Esophagus (tissue), 2 donors: ENCODE results near the gene SLC37A3. TPM values are rescaled to one million over a fixed set of nuclear protein-coding genes. Genes with fewer than 3 reads are reported as not detected.

Source experiments
- H3K27ac ChIP-seq, 2 donors: one replicate each; pipeline ENCODE4 v1.5.1; 2013; ENCODE audit warnings: low read depth in 2 of 2, mild to moderate bottlenecking in 2 of 2, inconsistent platforms in 1 of 2, low read length in 1 of 2, moderate library complexity in 1 of 2
- H3K27me3 ChIP-seq, 2 donors: one replicate each; pipeline ENCODE4 v1.6.1; 2013; ENCODE audit warnings: low read length in 2 of 2, control low read depth in 1 of 2, mild to moderate bottlenecking in 1 of 2; ENCODE audit not compliant: insufficient read depth in 2 of 2, control insufficient read depth in 1 of 2
- H3K36me3 ChIP-seq, 2 donors: one replicate each; pipeline ENCODE4 v1.6.1; 2013; ENCODE audit warnings: low read length in 1 of 2; ENCODE audit not compliant: control insufficient read depth in 2 of 2, insufficient read depth in 2 of 2
- H3K4me1 ChIP-seq, 2 donors: one replicate each; pipeline ENCODE4 v1.6.1; 2013; ENCODE audit warnings: low read length in 1 of 2; ENCODE audit not compliant: control insufficient read depth in 2 of 2, insufficient read depth in 2 of 2
- H3K4me3 ChIP-seq, 2 donors: one replicate each; pipeline ENCODE4 v1.5.1; 2013; ENCODE audit warnings: low read length in 2 of 2, mild to moderate bottlenecking in 2 of 2, low read depth in 1 of 2, moderate library complexity in 1 of 2
- H3K9me3 ChIP-seq, 2 donors: one replicate each; pipeline ENCODE4 v1.6.1; 2013; ENCODE audit warnings: mild to moderate bottlenecking in 2 of 2, low read depth in 1 of 2, low read length in 1 of 2, moderate library complexity in 1 of 2; ENCODE audit not compliant: control insufficient read depth in 2 of 2, insufficient read depth in 1 of 2
- WGBS, 2 donors: extraction: QIAGEN DNeasy Blood & Tissue Kit; methylation state at CpG; one replicate each; pipeline ENCODE4 v1.1.7; 2013; 5-methylcytosine and 5-hydroxymethylcytosine counted together
- polyA plus RNA-seq, 2 donors: library from polyadenylated mRNA; stranded (reverse); fragments of 200-250 nt; gene quantifications; one replicate each; pipeline ENCODE4 v1.2.3, GENCODE V29; 2013
- donor health status: healthy with polysubstance abuse.
- donor health status: Bipolar disorder and iron deficiency.

Gene SLC37A3
- polyA plus RNA-seq, 2 donors, result 11.7 to 13.4 TPM

- Histone ChIP-seq H3K4me1 (no peaks in the 10 kb centered on the region), H3K27ac (no peak overlapping the region), H3K27me3 (no peaks in the 10 kb centered on the region), H3K4me3 (no peak overlapping the region), H3K9me3 (peaks cover 3 to 8% of the 10 kb centered on the region in 2 donors), H3K36me3 (no peaks in the 10 kb centered on the region)
- 80 to 84% methylated on average over 6 of the region's 6 CpGs for WGBS, 2 donors
These were observed 112.4 kb downstream of the SLC37A3 start for GRCh38 chr7:140285938-140286337.

GRCh38 chr7:140284062-140284461, 114.3 kb downstream of the SLC37A3 start:
- 93 to 98% methylated on average over 1 of the region's 1 CpG for WGBS, 2 donors

More at GRCh38 chr7:140284062-140284461, 114.3 kb downstream of the SLC37A3 start:
- Histone ChIP-seq H3K4me1 (no peaks in the 10 kb centered on the region), H3K27ac (no peak overlapping the region), H3K36me3 (no peaks in the 10 kb centered on the region), H3K27me3 (no peaks in the 10 kb centered on the region), H3K4me3 (no peak overlapping the region), H3K9me3 (peaks cover 3 to 8% of the 10 kb centered on the region in 2 donors)

Other genes with a start within 250 kb of the SLC37A3 start
- 1 to 10 TPM; 4.0 to 6.6 TPM for gene KDM7A, start 221.5 kb downstream of the SLC37A3 start, polyA plus RNA-seq
- under 1 TPM in 1 of 2 donors, not detected in 1; 0.15 TPM for gene RAB19, start 5.5 kb upstream of the SLC37A3 start, polyA plus RNA-seq
- gene MKRN1, start 81.0 kb upstream of the SLC37A3 start, polyA plus RNA-seq, result 10 to 100 TPM; 35.5 to 38.1 TPM
- gene DENND2A, start 242.3 kb upstream of the SLC37A3 start, polyA plus RNA-seq, result 1 to 10 TPM; 1.2 to 1.5 TPM